Measurements from ENCODE around the gene RAD51B.

Gene RAD51B

DNA sequence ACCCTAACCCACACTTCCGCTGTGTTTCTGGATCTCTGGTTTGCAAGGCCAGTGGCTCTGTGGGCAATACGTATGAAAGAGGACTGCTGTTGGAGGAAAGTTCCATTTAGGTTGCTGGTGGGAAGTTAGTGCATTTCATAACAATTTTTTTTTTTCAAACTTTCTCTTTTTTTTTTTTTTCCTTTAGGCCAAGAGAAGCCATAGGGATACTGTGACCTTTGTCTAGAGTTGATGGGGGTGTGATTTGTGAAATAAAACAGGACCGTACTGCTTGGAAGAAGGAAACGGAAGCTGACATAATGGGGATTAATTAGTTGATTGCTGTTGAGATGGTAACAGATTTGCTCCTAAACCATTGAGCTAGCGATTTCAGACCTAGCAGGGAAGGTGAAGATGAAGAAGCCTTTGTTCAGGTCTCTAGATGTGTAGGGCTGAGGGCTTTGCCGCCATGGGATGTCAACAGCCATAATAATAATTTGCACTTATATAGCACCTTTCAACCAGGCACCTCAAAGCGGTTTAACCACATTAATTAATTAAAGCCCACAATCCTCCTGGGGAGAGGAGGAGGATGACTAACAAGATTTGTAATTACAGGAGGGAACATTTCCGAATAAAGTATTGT lies 658.0 kb downstream of the RAD51B start:
- DNase-seq, result no peak

DNA sequence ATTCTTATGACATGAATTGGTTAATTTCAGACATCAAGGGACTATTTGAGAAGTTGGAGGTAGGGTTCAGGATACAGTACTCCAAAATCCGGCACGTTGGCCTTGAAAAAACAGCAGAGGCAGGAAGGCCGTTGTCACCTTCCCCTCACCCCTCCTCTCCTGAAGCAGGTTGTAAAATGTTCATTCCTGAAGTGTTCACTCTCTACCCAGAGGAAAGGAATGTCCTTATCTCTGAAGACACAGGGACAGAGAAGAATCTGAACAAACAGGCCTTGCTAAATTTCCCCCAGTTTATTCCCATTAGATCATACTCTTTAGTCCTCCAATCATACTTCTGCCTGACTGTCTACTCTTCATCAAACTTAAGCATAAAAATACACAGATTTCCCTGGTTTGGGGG lies 659.7 kb downstream of the RAD51B start:
- no peak for DNase-seq

DNA sequence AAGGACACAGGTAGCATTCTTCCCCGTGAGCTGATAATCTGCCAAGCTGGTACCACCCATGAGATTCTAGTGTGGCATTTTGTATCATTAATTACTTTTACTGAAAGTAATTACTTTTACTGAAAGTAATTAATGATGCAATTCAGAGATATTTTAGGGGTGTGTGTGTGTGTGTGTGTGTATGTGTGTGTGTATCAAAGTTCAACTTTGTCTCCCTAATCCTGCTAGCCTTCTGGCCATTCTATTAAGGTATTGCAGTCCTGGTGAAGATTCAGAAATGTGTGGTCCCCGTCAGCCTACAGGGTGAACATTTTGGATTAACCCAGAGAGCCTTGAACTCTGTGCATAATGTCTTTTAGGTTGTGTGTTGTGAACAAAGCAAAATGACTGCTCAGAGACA lies 662.4 kb downstream of the RAD51B start:
- DNase-seq, result no peak

DNA sequence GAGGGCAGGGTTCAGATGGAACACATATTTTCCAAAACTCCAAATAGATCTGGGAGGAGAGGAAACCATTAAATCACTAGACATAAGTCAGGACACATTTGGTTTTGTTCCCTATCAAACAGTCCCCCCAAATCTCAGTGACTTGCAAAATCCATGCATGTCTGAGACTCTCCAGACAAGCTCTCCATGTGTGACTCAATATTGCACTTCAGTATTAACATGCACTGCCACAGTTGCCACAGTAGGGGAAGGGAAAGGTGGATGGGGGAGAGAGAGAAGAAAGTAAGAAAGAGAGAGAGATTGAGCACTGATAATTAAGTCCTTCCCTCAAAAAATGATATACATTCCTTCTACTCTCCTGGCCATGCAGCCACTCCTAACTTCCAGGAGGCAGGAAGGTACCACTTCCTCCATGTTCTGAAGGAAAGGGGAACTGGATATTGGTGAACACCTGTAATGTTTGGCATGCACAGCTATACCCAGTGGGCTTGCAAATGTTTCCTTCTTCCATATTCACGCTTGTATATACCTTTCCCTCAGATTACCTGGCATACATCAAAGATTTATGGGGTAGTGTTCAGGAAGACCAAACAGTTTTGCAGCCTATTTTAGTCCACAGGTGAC lies 663.3 kb downstream of the RAD51B start:
- no peak for DNase-seq

DNA sequence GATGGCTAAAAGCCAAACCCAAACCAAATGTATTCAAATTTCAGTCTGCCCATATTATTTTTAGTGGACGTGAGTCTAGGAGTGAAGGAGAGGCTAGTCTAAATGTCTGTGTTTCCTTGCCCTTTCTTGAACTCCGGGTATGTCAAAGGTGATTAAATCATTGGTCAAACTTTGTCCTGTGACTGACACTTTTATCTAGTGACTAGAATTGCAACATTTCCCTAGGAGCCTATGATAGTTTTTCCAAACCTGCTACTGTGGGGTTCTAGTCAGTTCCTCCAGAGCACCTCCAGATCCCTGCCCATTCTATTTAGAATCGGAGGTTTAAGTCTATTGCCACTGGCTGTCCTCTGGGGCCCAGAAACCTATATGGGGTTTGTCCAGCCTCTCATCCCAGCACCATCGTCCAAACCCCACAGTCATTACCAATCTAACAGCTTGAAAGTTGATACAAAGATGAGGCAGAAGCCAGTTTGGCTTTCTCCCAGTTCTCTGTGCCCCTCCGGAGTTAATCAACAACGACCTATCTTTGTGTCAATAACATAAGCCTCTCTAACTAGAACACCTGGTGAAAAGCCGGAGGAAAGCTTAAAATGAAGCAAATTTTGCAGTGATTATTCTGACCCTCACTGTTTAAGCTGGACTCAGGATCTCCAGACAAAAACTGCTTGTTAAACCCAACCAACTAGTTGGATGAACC lies 666.6 kb downstream of the RAD51B start:
- DNase-seq, result no peak

DNA sequence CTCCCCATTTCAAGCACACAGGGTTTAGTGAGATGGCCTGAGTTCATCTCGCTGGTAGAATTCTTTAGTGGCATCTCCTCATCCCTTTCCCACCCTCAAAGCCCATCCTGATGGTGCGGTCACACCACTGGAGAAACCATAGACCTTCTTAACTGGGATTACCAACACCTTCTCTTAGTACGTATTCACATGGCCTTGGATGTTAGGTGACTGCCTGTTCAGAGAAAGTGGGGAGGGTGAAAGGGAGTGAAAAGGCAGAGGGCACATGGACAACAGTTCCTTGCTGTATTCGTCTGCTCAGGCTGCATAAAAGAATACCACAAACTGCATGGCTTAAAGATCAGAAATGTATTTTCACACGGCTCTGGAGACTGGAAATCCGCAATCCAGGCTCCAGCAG lies 667.2 kb downstream of the RAD51B start:
- DNase-seq, result no peak

DNA sequence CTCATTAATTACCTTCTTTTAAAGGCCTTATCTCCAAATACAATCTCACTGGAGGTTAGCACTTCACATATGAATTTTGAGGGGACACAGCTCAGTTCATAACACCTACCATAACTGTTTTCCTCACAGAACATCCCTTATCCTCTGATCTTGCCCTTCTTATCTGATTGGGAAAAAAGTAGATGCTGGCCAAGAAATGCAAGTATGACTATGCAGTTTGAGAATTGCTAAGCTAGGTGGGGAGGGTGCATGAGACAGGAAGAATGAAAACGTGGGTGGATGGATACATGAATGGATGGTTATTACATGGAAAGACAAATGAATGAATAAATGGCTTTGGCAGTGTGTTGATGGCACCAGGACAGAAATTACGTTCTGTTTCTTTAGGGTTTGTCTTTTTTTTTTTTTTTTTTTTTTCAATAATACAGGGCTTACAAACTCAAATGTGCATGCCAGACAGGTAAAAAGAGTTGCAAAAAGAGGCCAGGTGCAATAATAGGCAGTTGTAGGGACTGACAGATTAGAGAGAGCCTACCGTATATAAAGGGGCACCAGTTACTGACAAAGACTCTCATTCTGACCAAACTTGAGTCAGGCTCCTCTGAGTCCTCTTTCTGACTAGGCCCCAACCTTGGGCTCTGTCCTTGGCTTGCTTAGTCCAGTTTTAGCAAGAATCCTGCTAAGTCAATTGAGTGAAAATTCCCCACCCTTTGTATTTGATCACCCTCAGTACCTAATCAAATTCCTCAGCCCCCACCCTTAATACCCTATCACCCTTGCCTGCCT lies 668.4 kb downstream of the RAD51B start:
- DNase-seq, result no peak

GRCh38 chr14:68491793-68492192 lies 672.2 kb downstream of the RAD51B start:
- DNase-seq, result no peak

- DNase-seq, result no peak
Measured at GRCh38 chr14:68492381-68493151, 673.0 kb downstream of the RAD51B start.

DNA sequence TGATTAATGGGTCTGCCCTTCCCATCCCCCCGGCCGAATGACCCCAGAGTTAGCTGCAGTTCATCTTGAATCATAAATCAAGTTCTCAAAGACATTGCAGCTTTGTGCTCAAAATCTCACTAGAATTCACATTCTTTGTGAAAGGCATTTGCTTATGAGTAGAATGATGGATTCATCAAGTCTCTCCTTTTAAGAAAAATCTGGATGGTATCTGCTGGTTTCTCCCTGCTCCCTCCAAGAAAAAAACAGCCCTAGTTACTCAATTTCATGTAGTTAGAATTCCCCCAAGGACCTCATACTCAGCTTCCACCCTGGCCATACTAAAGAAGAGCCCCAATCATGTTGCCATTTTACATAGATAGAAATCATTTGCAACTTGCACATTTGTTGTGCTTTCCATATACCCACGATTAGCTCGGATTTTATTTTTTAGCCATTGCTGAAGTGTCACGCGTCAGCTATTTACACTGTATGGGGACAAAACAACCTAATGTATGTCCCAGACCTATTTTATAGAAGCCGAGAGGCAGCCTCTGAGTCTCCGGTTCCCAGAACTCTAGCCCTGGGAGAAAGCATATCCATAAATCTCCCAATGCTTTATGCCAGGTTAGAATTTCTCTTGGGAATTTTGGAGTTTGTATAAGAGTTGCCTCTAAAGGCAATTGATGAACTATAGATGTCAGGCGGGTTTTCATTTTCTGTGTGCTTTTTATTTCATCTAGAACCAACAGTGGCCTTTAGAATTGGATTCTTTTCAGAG lies 673.8 kb downstream of the RAD51B start:
- DNase-seq, result no peak

DNA sequence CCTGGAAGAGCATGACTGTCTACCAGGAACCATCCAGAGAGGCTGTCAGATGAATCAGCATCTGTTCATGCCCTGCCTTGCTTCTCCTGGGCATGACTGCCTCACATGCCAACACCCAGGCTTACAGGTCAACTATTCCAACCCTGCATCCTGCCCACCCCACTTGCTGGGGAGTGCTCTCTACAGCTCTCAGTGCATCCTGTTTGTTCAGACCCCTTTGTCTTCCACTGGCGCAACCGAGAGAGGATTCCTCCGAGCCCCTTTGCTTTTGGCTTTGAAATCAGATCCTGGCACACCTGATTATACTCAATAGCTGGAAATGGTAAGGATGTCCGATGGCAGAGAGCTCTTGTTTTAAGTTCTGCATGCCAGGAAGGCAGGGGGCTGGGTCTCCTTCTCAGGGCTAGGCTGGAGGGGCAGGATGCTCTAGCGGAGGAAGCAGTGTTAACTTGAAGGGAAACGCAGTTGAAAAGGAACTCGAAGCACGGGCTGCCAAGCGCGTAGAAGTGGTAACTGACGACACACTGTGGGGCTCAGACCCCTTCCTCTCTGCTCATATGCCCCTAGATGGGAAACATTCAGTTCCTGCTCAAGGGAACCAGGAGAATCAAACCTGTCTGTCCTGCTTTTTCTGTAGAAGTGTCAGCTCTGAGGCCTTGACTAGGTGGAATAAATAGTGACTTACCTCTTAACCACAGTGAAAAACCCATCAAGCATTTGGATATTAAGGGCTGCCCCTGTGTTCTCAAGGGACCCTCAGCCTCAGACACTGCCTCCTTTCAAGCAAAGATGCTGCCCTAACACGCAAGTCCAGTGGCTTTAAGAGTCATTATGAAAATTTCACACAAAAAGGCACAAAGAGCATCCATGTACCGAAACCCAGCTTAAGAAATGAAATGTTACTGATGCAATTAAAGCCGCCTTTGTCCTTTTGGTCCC lies 675.8 kb downstream of the RAD51B start:
- no peak for DNase-seq

GRCh38 chr14:68497011-68497410 lies 677.4 kb downstream of the RAD51B start:
- DNase-seq, result no peak

GRCh38 chr14:68499451-68499850 lies 679.9 kb downstream of the RAD51B start:
- DNase-seq, result no peak

- DNase-seq, result no peak
Measured at GRCh38 chr14:68501171-68501570, 681.6 kb downstream of the RAD51B start.

GRCh38 chr14:68501614-68502052 lies 682.1 kb downstream of the RAD51B start:
- no peak for DNase-seq

DNA sequence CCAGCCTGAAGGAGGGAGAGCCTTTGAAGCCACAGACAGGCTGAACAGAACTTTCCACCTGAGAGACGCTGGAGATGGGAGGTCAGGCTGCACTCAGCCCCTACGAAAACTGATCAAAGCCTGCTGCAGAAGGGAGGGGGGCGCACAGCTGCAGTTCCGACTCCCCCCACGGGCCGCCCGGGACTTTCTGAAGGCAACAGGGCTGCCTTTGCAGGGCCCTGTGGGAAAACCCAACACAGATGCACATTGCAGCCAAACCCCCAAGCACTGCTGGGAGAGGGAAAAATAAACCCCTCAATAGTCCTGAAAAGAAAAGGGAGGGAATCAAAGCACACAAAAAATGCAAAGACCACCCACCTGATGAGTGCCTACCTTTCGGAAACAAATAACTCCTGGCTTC lies 682.7 kb downstream of the RAD51B start:
- DNase-seq, result no peak

GRCh38 chr14:68503186-68503825 lies 683.7 kb downstream of the RAD51B start:
- DNase-seq, result no peak

GRCh38 chr14:68504861-68505260 lies 685.3 kb downstream of the RAD51B start:
- DNase-seq, result no peak

DNA sequence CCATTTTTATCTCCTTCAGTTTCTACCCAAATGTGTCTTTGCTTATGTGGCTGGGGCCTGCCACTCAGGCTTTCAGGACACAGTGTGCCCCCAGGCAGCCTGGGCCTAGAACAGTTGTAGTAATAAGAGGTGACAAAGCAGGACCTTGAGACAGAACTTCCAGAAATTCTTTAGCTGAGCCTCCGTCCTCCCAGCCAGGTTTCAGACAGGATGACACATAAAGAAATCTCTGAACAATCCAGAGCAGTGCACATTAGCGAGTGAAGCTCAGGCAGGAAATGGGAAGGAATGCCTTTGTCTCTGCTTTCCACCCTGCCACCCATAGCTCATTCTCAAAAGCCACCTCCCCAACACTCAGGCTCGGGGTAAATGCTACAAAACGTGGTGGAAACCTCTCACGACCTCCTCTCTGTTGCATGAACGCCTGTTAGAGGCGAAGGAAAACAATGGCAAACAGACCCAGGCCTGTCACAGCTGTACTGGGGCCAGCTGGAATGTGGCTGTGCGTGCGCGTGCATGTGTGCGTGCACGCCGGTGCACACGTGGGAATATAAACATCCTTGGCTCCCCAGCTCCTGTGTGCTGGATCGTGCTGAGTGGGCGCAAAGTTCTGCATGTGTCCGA lies 686.6 kb downstream of the RAD51B start:
- DNase-seq, result no peak
